ENCODE measurements around the gene RAI14.

The RAI14 gene

DNA sequence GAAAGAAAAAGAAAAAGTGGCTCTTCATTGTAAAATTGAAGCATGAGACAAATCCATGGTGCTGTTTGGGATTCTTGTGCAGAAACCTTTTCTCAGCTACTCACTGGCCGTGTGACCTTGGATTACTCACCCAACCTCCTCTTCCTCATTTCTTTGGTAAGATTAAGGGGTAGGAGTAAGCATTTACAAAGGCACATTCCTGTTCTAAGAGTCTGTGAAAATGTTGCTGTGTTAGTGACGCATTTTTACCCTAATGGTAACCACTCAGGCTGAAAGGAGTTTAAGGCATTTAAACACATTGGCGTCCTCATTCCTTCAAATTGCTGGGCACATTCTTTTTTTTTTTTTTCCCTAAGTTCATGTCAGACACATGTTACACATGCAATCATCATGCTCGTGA is 4.3 kb downstream of the RAI14 start:
- no peak for DNase-seq (ENCODE audit: low read depth)
- TF ChIP-seq, protein P1, sequence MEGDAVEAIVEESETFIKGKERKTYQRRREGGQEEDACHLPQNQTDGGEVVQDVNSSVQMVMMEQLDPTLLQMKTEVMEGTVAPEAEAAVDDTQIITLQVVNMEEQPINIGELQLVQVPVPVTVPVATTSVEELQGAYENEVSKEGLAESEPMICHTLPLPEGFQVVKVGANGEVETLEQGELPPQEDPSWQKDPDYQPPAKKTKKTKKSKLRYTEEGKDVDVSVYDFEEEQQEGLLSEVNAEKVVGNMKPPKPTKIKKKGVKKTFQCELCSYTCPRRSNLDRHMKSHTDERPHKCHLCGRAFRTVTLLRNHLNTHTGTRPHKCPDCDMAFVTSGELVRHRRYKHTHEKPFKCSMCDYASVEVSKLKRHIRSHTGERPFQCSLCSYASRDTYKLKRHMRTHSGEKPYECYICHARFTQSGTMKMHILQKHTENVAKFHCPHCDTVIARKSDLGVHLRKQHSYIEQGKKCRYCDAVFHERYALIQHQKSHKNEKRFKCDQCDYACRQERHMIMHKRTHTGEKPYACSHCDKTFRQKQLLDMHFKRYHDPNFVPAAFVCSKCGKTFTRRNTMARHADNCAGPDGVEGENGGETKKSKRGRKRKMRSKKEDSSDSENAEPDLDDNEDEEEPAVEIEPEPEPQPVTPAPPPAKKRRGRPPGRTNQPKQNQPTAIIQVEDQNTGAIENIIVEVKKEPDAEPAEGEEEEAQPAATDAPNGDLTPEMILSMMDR (IDR thresholded peaks at IDR 0.05; ENCODE audit: insufficient read depth, low read depth, low read length, missing control alignments): no peak
- H3K4me3 ChIP-seq (ENCODE audit: low read depth, low read length): no peak overlapping the region

- H3K4me3 ChIP-seq (ENCODE audit: low read depth, low read length): no peak overlapping the region
- TF ChIP-seq, protein P1 (IDR thresholded peaks at IDR 0.05; ENCODE audit: insufficient read depth, low read depth, low read length, missing control alignments): no peak
- DNase-seq (ENCODE audit: low read depth): no peak
These were observed 7.8 kb downstream of the RAI14 start for GRCh38 chr5:34663771-34664496.

- TF ChIP-seq, protein P1 (IDR thresholded peaks at IDR 0.05; ENCODE audit: insufficient read depth, low read depth, low read length, missing control alignments): no peak
- no peak overlapping the region for H3K4me3 ChIP-seq (ENCODE audit: low read depth, low read length)
- DNase-seq (ENCODE audit: low read depth): no peak
These were observed 10.4 kb downstream of the RAI14 start for GRCh38 chr5:34666392-34667080.

DNA sequence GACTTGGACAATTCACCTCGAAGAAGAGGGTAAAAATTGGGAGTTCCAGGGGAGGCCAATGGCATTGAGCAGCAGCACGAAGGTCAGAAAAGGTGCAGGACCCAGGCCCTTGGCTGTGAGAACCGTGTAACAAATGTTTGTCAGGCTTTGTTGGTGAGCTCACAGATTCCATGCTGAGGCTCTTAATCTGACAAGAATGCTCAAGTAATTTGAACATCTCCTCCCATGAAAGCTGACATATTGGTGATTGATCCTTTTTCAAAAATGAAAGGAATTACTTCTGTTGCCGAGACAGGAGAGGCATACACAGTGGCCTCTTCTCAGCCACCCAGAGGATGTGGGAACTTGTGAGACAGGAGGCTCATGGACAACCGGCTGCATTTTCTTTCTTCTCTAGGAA is 11.6 kb downstream of the RAI14 start:
- no peak for DNase-seq (ENCODE audit: low read depth)
- H3K4me3 ChIP-seq (ENCODE audit: low read depth, low read length): no peak overlapping the region
- TF ChIP-seq, protein P1 (IDR thresholded peaks at IDR 0.05; ENCODE audit: insufficient read depth, low read depth, low read length, missing control alignments): no peak

DNA sequence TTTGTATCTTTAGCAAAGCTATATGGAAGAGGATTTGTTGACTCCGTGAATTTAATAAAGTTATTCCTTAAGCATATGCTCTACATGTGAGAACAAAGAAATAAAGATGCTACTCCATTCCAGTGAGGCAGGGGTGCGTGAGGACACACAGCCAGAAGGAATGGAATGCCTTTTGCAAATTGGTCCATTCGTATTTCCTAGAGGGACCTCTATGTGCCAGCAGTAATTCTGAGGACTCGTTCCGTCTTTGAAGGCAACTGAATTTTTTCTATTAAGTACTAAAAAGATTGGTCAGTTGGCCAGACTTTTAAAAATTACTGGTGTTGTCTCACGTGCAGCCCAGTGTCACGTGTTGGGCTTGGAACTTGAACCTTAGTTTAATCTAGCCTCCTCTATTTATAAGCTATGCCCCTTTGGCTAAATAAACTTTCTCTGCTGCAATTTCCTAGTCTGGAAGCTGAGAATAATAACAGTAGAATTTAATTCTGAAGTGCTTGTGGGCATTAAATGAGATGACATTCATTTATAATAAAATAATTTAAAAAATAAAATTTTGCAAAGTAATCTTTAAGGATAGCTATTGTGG is 13.9 kb downstream of the RAI14 start:
- H3K4me3 ChIP-seq (ENCODE audit: low read depth, low read length): no peak overlapping the region
- TF ChIP-seq, protein P1 (IDR thresholded peaks at IDR 0.05; ENCODE audit: insufficient read depth, low read depth, low read length, missing control alignments): no peak
- DNase-seq (ENCODE audit: low read depth): no peak

DNA sequence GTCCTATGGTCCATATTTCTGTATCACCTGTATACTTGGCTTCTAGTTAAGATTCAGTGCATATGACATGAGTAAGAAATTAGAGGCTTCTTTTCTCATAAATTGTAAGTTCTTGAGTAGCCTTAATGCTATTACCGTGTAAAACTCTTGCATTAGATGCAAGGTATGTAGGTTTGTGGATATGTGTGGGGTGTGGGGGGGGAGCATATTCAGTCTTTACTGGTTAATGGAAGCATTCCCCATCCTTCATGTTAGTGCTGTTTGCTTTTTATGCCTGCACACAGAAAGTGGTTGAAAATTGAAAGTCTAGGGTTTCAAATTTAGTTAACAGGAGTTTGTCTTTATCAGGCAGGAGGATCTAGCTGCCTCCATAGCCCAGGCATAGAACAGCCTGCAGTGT is 16.1 kb downstream of the RAI14 start:
- TF ChIP-seq, protein P1 (IDR thresholded peaks at IDR 0.05; ENCODE audit: insufficient read depth, low read depth, low read length, missing control alignments): no peak
- DNase-seq (ENCODE audit: low read depth): no peak
- no peak overlapping the region for H3K4me3 ChIP-seq (ENCODE audit: low read depth, low read length)

All from GM12865 (cell line).